ENCODE results near the gene INSC. TPM values are rescaled to one million over a fixed set of nuclear protein-coding genes. Genes with fewer than 3 reads are reported as not detected.
A peak's percentile ranks its signal among the peaks of the same experiment; 100 is the strongest.

The INSC gene
- total and polyA plus RNA-seq, 2 of the 13 experiments (the other 11 are each of a cell fraction or from before 2014, with no cell fraction given) = 0.09 TPM; not detected in 1

GRCh38 chr11:15074206-15075161, 40.2 kb upstream of the INSC start (continued):
- peak; percentile 51; the same call in 1 of the 2 replicates for TF ChIP-seq ZFP91 (CRISPR knock-in tag; IDR thresholded peaks at IDR 0.05; ENCODE audit: borderline replicate concordance)
- peak; percentile 50 for TF ChIP-seq ZNF574 (CRISPR knock-in tag; IDR thresholded peaks at IDR 0.05)
- TF ChIP-seq AHDC1 (CRISPR knock-in tag; IDR thresholded peaks at IDR 0.05; ENCODE audit: borderline replicate concordance) = no peak
- TF ChIP-seq HDAC2 (CRISPR knock-in tag; IDR thresholded peaks at IDR 0.05) = no peak
- TF ChIP-seq ZNF512 (CRISPR knock-in tag; IDR thresholded peaks at IDR 0.05) = no peak
- peak; percentile 78 for TF ChIP-seq BHLHE40 (IDR thresholded peaks at IDR 0.05; ENCODE audit: low read length)
- no peak for TF ChIP-seq SP4 (CRISPR knock-in tag; IDR thresholded peaks at IDR 0.05)
- no peak for TF ChIP-seq SNAPC2 (CRISPR knock-in tag; IDR thresholded peaks at IDR 0.05)
- TF ChIP-seq ATF2 (CRISPR knock-in tag; IDR thresholded peaks at IDR 0.05) = 0 out of 2 replicates have a peak, but pooled peaks have one; percentile 30
- TF ChIP-seq ZNF670 (CRISPR knock-in tag; IDR thresholded peaks at IDR 0.05; ENCODE audit: borderline replicate concordance) = no peak
- TF ChIP-seq YEATS4 (CRISPR knock-in tag; IDR thresholded peaks at IDR 0.05; ENCODE audit: borderline replicate concordance) = peak; percentile 47
- TF ChIP-seq BRD4 (CRISPR knock-in tag; IDR thresholded peaks at IDR 0.05) = no peak; the same call in 1 of the 2 replicates
- no peak for TF ChIP-seq GABPA (IDR thresholded peaks at IDR 0.05; ENCODE audit: low read depth, low read length)
- peak; percentile 72 for TF ChIP-seq GABPA (CRISPR knock-in tag; IDR thresholded peaks at IDR 0.05; ENCODE audit: low read depth)

All from HepG2 (cell line).